Kidney (tissue), 14 donors: Measurements from ENCODE around the gene ATP2B3. TPM values are rescaled to one million over a fixed set of nuclear protein-coding genes. Genes with fewer than 3 reads are reported as not detected.

Experiments
- DNase-seq, 5 donors: peaks; one replicate each; pipeline ENCODE4 v3.0.0-alpha.2; 2013 to 2020
- FAIRE-seq: peaks from 2 replicates; lab custom pipeline; 2012; peaks lifted over from hg19 to GRCh38; lab: Jason Lieb, UNC
- H3K27ac ChIP-seq, 2 donors: one replicate each; pipeline ENCODE4 v1.7.0; 2013; ENCODE audit warnings: low read depth in 2 of 2, low read length in 2 of 2, inconsistent platforms in 1 of 2
- H3K27me3 ChIP-seq: one replicate; pipeline ENCODE4 v1.7.1; 2013; ENCODE audit warnings: low read length, inconsistent platforms; ENCODE audit not compliant: control insufficient read depth, insufficient read depth
- H3K36me3 ChIP-seq, 3 donors: one replicate each; pipeline versions ENCODE4 v1.7.0 to v1.7.1; 2013; ENCODE audit warnings: low read length in 3 of 3, control low read depth in 1 of 3, inconsistent platforms in 1 of 3; ENCODE audit not compliant: insufficient read depth in 3 of 3, control insufficient read depth in 2 of 3
- H3K4me1 ChIP-seq, 3 donors: one replicate each; pipeline versions ENCODE4 v1.7.0 to v1.7.1; 2013; ENCODE audit warnings: low read length in 3 of 3, inconsistent platforms in 1 of 3, low read depth in 1 of 3; ENCODE audit not compliant: control insufficient read depth in 2 of 3, insufficient read depth in 2 of 3
- H3K4me3 ChIP-seq, 3 donors: one replicate each; pipeline versions ENCODE4 v1.7.0 to v1.8.1; 2013; ENCODE audit warnings: low read length in 3 of 3, control low read depth in 1 of 3, inconsistent platforms in 1 of 3
- H3K9ac ChIP-seq, 3 donors: one replicate each; pipeline versions ENCODE4 v1.7.0 to v1.7.1; 2013; ENCODE audit warnings: low read length in 3 of 3, control low read depth in 1 of 3, inconsistent platforms in 1 of 3
- H3K9me3 ChIP-seq, 3 donors: one replicate each; pipeline versions ENCODE4 v1.7.0 to v1.7.1; 2013; ENCODE audit warnings: low read length in 3 of 3, control low read depth in 1 of 3, inconsistent platforms in 1 of 3; ENCODE audit not compliant: control insufficient read depth in 2 of 3, insufficient read depth in 1 of 3
- intact Hi-C: fragments of 100-400 bp; cut with DNase I; formaldehyde crosslinking; loops from one replicate; pipeline ENCODE4 v1.11.1; 2022
- polyA plus RNA-seq: library from polyadenylated mRNA; stranded (reverse); fragments of 350-450 nt; fragmentation: Illumina TruSeq; extraction: RNeasy Lipid Tissue Mini Kit (QIAGEN cat#74804); gene quantifications from one replicate; pipeline ENCODE4 v1.2.3, GENCODE V29; 2014; ENCODE audit warnings: low read depth, low replicate concordance; ENCODE audit not compliant: insufficient read depth
- total RNA-seq: library from RNA; stranded (reverse); fragmentation: NEBNext Ultra II Directional; extraction: Animal tissue kit (Norgen Biotek cat#: 25700); gene quantifications from one replicate; pipeline ENCODE4 v1.2.1, GENCODE V29; 2021
- TF ChIP-seq, protein P1 (sequence below): IDR thresholded peaks from 3 replicates; pipeline ENCODE4 v1.5.1; 2012; ENCODE audit warnings: mild to moderate bottlenecking, moderate library complexity, borderline replicate concordance; ENCODE audit not compliant: insufficient read depth; ENCODE audit errors: extremely low read depth
- donor health status: control.
- donor health status: control.
- donor health status: control.
- donor health status: control.
- donor health status: control.
- donor health status: DM: yes; HTN: yes; CAD: no.
- donor health status: Normal renal cell carcinoma (clear cell type).

Gene ATP2B3
- total and polyA plus RNA-seq, 2 donors from 2014 or later, result 0.37 TPM; not detected in 1

GRCh38 chrX:153476666-153477363 is 40.6 kb upstream of the ATP2B3 start:
- DNase-seq (peak in 1 of 5 donors; percentile 72), FAIRE-seq (no peak)
- H3K4me3 ChIP-seq, result no peak overlapping the region
- H3K9me3 ChIP-seq, result no peaks in the 10 kb centered on the region
- no peak overlapping the region for H3K27ac ChIP-seq
- H3K4me1 ChIP-seq, result peaks cover 0 to 5% (median 0%) of the 10 kb centered on the region in 3 donors
- H3K9ac ChIP-seq, result no peak overlapping the region
- no peaks in the 10 kb centered on the region for H3K27me3 ChIP-seq
- no peaks in the 10 kb centered on the region for H3K36me3 ChIP-seq
- intact Hi-C loops, result no loop called here
- TF ChIP-seq, protein P1, sequence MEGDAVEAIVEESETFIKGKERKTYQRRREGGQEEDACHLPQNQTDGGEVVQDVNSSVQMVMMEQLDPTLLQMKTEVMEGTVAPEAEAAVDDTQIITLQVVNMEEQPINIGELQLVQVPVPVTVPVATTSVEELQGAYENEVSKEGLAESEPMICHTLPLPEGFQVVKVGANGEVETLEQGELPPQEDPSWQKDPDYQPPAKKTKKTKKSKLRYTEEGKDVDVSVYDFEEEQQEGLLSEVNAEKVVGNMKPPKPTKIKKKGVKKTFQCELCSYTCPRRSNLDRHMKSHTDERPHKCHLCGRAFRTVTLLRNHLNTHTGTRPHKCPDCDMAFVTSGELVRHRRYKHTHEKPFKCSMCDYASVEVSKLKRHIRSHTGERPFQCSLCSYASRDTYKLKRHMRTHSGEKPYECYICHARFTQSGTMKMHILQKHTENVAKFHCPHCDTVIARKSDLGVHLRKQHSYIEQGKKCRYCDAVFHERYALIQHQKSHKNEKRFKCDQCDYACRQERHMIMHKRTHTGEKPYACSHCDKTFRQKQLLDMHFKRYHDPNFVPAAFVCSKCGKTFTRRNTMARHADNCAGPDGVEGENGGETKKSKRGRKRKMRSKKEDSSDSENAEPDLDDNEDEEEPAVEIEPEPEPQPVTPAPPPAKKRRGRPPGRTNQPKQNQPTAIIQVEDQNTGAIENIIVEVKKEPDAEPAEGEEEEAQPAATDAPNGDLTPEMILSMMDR, result no peak

- Histone ChIP-seq H3K9ac (no peak overlapping the region), H3K27me3 (no peaks in the 10 kb centered on the region)
- FAIRE-seq, result no peak
These were observed 40.0 kb upstream of the ATP2B3 start for GRCh38 chrX:153477364-153477857.

DNA sequence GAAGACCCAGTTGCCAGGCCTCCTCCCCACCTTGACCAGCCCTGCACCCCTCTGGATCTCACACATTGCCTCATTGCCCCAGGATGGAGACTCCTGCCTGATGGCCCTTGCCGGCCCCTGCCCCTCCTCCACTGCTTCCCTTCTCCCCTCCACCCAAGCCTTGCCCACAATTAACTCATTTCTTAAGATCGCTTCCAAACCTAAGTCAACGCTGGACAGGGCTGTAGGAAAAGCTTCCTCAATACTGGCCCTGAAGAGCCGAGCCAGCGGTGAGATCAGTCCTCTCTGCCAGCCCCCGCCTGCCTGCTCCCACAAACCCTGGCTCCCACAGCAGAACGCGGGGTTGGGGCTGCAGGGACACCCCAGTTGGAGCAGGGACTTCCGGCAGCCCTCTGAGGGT is 39.5 kb upstream of the ATP2B3 start:
- TF ChIP-seq, protein P1, result no peak
- Histone ChIP-seq H3K36me3 (no peaks in the 10 kb centered on the region), H3K4me3 (no peak overlapping the region), H3K9ac (no peak overlapping the region), H3K4me1 (peaks cover 0 to 5% (median 0%) of the 10 kb centered on the region in 3 donors), H3K27ac (no peak overlapping the region), H3K27me3 (no peaks in the 10 kb centered on the region), H3K9me3 (no peaks in the 10 kb centered on the region)
- FAIRE-seq, result no peak
- DNase-seq, result peak in 1 of 5 donors; percentile 36
- intact Hi-C loops, result no loop called here

More at GRCh38 chrX:153477364-153477857, 40.0 kb upstream of the ATP2B3 start:
- peaks cover 0 to 5% (median 0%) of the 10 kb centered on the region in 3 donors for H3K4me1 ChIP-seq
- TF ChIP-seq, protein P1, result no peak
- DNase-seq, result peak in 1 of 5 donors; percentile 47
- intact Hi-C loops, result no loop called here
- no peaks in the 10 kb centered on the region for H3K36me3 ChIP-seq
- no peaks in the 10 kb centered on the region for H3K9me3 ChIP-seq
- H3K27ac ChIP-seq, result peak overlapping the region in 1 of 2 donors; percentile 43
- H3K4me3 ChIP-seq, result no peak overlapping the region
